Measurements from ENCODE around the gene SCN3A. TPM values are rescaled to one million over a fixed set of nuclear protein-coding genes. Genes with fewer than 3 reads are reported as not detected.

The SCN3A gene
- polyA plus RNA-seq, 1 donor from 2014 or later: 161 TPM

DNA sequence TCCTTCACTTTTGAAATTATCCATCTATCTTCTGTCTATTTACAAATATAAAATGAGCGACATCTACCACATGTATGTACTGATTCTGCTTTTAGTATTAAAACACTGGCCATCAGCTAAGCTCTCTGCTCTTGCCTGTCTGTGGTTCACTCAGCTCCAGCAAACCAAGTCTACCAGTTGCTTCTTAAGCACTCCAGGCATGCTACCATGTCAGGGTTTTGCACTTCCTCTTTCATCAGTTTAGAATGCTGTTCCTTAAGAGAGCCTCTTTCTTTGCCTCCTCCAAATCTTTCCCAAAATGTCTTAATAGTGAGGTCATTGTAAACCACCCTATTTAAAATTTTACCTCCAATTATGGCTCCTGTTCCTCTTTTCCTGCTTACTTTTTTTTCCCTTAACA is 59.5 kb downstream of the SCN3A start:
- no peaks in the 10 kb centered on the region for H3K27me3 ChIP-seq (ENCODE audit: insufficient read depth, low read depth, low read length)
- H3K9me2 ChIP-seq (ENCODE audit: insufficient read depth, low read length): no peaks in the 10 kb centered on the region
- H3K9me3 ChIP-seq (ENCODE audit: low read length): no peaks in the 10 kb centered on the region
- peaks cover 20% of the 10 kb centered on the region for H3K36me3 ChIP-seq (ENCODE audit: insufficient read depth, low read length)
- TF ChIP-seq MXI1 (conservative IDR thresholded peaks at IDR 0.05; ENCODE audit: poor library complexity, severe bottlenecking): no peak
- H3K9ac ChIP-seq (ENCODE audit: low read length): no peak overlapping the region
- no peaks in the 10 kb centered on the region for H3K79me2 ChIP-seq (replicated peaks; ENCODE audit: insufficient read depth, low read length)
- H3K4me2 ChIP-seq (ENCODE audit: low read length): no peak overlapping the region
- no peak overlapping the region for H3K27ac ChIP-seq (ENCODE audit: low read length)
- no peak overlapping the region for H3K4me3 ChIP-seq (ENCODE audit: low read length)
- H2AFZ ChIP-seq (ENCODE audit: low read depth, low read length): no peak overlapping the region
- H4K20me1 ChIP-seq (ENCODE audit: insufficient read depth): no peaks in the 10 kb centered on the region
- no peaks in the 10 kb centered on the region for H3F3A ChIP-seq (ENCODE audit: insufficient read depth, low read length, poor library complexity, severe bottlenecking)

DNA sequence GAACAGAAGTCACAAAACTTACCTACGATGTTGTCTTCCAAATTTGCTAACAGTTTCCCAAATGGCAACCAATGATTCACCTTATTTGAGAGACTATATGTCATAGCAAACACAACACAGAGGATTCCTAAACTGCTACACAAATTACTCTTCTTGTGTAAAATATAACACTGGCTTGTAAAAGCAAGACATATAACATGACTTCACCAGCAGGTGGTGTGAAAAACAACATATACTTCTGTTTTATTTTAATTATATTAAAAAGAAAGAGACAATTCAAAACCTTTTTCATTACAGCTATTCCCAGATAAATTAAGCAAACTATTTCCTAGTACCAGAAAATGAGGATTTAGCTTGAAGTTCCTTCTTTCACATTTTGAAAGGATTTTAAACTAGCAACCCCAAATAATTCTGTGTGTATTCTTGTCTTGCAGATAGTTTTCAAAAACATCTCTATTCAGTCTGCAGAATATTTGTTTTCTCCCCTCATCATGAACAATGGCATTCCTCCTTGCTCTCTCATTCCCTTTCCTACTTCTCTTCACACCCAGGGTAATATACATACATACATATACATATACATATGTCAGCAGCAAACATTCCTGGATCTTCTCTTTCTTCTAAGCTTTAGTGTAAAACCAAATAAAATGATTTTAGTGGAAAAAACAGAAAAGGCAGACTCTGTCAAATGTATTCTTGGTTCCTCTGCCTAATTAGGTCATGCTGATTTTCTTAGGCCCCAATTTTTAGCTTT is 62.1 kb downstream of the SCN3A start:
- no peak for TF ChIP-seq TAF1 (IDR thresholded peaks at IDR 0.05; ENCODE audit: low read depth)
- TF ChIP-seq RAD21 (conservative IDR thresholded peaks at IDR 0.05): no peak
- no peak for TF ChIP-seq MXI1 (conservative IDR thresholded peaks at IDR 0.05; ENCODE audit: poor library complexity, severe bottlenecking)
- TF ChIP-seq SMC3 (conservative IDR thresholded peaks at IDR 0.05; ENCODE audit: poor library complexity): no peak
- TF ChIP-seq EZH2 (IDR thresholded peaks at IDR 0.05; ENCODE audit: borderline replicate concordance, insufficient read depth, low read length, poor library complexity, severe bottlenecking): no peak
- TF ChIP-seq, protein P1, sequence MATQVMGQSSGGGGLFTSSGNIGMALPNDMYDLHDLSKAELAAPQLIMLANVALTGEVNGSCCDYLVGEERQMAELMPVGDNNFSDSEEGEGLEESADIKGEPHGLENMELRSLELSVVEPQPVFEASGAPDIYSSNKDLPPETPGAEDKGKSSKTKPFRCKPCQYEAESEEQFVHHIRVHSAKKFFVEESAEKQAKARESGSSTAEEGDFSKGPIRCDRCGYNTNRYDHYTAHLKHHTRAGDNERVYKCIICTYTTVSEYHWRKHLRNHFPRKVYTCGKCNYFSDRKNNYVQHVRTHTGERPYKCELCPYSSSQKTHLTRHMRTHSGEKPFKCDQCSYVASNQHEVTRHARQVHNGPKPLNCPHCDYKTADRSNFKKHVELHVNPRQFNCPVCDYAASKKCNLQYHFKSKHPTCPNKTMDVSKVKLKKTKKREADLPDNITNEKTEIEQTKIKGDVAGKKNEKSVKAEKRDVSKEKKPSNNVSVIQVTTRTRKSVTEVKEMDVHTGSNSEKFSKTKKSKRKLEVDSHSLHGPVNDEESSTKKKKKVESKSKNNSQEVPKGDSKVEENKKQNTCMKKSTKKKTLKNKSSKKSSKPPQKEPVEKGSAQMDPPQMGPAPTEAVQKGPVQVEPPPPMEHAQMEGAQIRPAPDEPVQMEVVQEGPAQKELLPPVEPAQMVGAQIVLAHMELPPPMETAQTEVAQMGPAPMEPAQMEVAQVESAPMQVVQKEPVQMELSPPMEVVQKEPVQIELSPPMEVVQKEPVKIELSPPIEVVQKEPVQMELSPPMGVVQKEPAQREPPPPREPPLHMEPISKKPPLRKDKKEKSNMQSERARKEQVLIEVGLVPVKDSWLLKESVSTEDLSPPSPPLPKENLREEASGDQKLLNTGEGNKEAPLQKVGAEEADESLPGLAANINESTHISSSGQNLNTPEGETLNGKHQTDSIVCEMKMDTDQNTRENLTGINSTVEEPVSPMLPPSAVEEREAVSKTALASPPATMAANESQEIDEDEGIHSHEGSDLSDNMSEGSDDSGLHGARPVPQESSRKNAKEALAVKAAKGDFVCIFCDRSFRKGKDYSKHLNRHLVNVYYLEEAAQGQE (IDR thresholded peaks at IDR 0.05; ENCODE audit: borderline replicate concordance): no peak
- TF ChIP-seq EP300 (conservative IDR thresholded peaks at IDR 0.05; ENCODE audit: poor library complexity, severe bottlenecking): no peak
- no peak for TF ChIP-seq POLR2AphosphoS5 (IDR thresholded peaks at IDR 0.05)
- TF ChIP-seq, protein P2, sequence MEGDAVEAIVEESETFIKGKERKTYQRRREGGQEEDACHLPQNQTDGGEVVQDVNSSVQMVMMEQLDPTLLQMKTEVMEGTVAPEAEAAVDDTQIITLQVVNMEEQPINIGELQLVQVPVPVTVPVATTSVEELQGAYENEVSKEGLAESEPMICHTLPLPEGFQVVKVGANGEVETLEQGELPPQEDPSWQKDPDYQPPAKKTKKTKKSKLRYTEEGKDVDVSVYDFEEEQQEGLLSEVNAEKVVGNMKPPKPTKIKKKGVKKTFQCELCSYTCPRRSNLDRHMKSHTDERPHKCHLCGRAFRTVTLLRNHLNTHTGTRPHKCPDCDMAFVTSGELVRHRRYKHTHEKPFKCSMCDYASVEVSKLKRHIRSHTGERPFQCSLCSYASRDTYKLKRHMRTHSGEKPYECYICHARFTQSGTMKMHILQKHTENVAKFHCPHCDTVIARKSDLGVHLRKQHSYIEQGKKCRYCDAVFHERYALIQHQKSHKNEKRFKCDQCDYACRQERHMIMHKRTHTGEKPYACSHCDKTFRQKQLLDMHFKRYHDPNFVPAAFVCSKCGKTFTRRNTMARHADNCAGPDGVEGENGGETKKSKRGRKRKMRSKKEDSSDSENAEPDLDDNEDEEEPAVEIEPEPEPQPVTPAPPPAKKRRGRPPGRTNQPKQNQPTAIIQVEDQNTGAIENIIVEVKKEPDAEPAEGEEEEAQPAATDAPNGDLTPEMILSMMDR (IDR thresholded peaks at IDR 0.05; ENCODE audit: poor library complexity, severe bottlenecking): no peak
- no peak overlapping the region for H2AFZ ChIP-seq (ENCODE audit: low read depth, low read length)
- H3K4me2 ChIP-seq (ENCODE audit: low read length): no peak overlapping the region
- H4K20me1 ChIP-seq (ENCODE audit: insufficient read depth): no peaks in the 10 kb centered on the region
- H3K9me2 ChIP-seq (ENCODE audit: insufficient read depth, low read length): no peaks in the 10 kb centered on the region
- no peaks in the 10 kb centered on the region for H3F3A ChIP-seq (ENCODE audit: insufficient read depth, low read length, poor library complexity, severe bottlenecking)
- no peaks in the 10 kb centered on the region for H3K79me2 ChIP-seq (replicated peaks; ENCODE audit: insufficient read depth, low read length)
- no peak overlapping the region for H3K4me3 ChIP-seq (ENCODE audit: low read length)
- H3K9me3 ChIP-seq (ENCODE audit: low read length): no peaks in the 10 kb centered on the region
- no peaks in the 10 kb centered on the region for H3K27me3 ChIP-seq (ENCODE audit: insufficient read depth, low read depth, low read length)
- H3K9ac ChIP-seq (ENCODE audit: low read length): no peak overlapping the region
- no peak overlapping the region for H3K27ac ChIP-seq (ENCODE audit: low read length)
- H3K36me3 ChIP-seq (ENCODE audit: insufficient read depth, low read length): peaks cover 38% of the 10 kb centered on the region

All from neural cell (in vitro differentiated cells).